Pons (tissue), 1 donor: ENCODE results near the gene MPZL1.

Experiments
- DNase-seq: peaks from one replicate; pipeline ENCODE4 v3.0.0-alpha.2; 2016; ENCODE audit warnings: low spot score

MPZL1 gene

DNA sequence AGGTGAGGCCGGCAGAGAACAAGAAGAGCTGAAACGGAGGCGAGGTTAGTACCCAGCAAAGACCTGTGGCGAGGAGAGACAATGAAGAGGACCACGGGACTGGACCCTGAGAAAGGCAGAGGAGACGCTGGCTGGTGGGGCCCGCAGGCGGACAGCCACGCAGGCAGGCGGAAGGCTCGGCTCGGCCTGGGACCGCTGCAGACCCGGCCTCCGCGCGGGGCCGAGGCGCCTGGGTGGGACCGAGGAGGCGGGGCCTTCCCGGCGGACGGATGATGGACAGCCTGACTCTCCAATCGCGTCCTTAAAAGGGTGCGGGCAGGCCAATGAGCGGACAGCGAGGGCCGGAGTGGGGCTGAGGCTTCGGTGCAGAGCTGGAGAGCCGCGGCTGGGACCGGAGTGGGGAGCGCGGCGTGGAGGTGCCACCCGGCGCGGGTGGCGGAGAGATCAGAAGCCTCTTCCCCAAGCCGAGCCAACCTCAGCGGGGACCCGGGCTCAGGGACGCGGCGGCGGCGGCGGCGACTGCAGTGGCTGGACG lies at the start of gene MPZL1:
TSS of gene MPZL1 (plus strand) at position 366 of the 535 bp plus-strand sequence. CDS start 170 bp downstream, outside the sequence.
- peak; percentile 92 for DNase-seq

DNA sequence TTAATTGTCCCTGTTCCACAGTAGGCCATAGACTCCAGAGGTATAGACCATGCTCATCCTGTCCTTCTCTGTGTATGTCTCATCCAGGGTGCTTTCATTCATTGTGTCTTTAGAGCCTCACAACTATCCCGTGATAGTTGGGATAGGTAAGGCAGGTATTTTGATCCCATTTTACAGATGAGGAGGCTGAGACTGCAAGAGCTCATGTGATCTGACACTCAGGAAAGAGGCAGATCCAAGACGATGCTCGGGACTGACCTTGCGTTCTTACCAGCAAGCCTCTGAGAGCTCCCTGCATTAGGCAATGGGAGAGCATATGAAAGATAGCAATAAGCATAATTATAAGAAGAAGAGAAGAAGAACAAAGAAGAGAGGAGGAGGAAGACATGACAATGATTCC lies 49.0 kb upstream of the MPZL1 start:
- DNase-seq, result no peak

DNA sequence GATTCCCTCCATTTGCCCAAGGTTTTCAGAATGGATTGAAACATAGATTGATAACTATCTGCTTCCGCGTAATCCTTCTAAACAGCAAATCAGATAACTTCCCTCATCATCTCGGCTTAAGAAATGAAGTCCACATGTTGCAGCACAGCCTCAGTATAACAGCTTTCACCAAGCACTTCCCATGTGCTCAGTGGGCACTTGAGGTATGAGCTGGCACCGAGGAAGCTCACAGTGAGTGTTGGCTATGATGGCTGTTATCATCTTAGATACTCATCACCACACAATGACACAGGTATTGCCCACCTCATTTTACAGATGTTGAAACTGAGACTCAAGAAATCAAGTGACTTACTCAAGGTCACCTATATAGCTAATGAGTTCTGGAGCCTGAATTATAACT lies 48.5 kb upstream of the MPZL1 start:
- DNase-seq, result no peak

DNA sequence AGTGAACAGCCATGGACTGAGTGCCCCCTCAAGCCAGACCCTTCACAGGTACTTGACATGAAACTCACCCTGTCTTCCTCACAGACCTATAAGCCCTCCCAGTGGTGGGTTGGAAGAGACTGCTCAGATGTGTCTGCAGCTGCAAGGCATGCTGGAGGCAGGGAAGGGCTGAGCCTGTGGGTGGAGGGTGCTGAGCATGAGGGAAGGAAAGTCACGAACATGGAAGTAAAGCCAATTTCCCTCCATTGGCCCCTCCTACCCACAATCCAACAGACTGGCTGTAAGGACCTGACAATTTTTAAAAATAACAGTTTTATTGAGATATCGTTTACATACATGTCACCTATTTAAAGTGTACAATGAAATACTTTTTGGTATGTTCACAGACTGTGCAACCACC lies 47.6 kb upstream of the MPZL1 start:
- DNase-seq, result no peak

DNA sequence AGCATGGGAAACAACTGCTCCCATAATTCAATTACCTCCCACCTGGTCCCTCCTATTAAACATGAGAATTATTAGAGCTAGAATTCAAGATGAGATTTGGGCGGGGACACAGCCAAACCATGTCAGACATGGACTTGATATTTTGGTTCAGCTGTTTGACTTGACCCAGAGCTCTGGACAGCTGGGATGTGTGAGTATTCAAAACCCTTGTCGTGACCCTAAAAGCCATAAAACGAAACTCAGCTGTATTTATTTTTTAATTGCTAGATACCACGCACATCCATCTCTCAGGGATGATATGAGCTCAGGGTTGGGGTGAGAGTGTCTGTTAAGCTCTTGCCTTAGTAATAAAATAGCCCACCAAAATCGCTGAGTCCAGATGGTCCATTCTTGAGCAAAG lies 46.3 kb upstream of the MPZL1 start:
- DNase-seq, result no peak

DNA sequence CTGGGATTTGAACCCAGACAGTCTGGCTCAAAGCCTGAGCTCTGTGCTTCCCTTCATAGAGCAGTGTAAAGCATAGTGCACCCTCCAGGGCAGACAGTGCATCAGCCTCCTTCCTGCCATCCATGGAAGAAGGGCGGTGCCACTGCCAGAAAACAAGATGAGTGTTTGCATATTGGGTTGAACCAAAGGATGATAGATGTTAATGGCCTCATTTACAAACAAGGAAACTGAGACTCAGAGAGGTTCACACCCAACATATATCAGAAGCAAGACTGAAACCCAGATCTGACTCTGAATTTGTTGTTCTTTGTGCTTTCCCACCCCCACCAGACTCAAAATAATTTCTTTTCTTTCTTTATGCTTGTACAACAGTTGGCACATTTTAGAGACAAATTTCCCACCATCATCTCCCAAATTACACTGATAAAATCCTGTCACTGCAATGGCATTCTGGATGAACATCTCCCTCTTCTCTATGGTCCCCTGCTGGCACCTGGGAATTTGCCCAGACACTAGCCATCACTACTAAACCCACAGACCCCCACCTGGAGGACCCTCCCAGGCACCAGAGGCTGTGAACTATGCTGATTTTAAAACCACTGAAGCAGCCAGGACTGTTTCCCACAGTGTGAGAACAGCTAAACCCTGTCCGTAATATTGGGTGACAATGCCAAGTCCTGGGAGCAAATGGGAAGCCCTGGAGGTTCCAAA lies 45.4 kb upstream of the MPZL1 start:
- DNase-seq, result no peak

DNA sequence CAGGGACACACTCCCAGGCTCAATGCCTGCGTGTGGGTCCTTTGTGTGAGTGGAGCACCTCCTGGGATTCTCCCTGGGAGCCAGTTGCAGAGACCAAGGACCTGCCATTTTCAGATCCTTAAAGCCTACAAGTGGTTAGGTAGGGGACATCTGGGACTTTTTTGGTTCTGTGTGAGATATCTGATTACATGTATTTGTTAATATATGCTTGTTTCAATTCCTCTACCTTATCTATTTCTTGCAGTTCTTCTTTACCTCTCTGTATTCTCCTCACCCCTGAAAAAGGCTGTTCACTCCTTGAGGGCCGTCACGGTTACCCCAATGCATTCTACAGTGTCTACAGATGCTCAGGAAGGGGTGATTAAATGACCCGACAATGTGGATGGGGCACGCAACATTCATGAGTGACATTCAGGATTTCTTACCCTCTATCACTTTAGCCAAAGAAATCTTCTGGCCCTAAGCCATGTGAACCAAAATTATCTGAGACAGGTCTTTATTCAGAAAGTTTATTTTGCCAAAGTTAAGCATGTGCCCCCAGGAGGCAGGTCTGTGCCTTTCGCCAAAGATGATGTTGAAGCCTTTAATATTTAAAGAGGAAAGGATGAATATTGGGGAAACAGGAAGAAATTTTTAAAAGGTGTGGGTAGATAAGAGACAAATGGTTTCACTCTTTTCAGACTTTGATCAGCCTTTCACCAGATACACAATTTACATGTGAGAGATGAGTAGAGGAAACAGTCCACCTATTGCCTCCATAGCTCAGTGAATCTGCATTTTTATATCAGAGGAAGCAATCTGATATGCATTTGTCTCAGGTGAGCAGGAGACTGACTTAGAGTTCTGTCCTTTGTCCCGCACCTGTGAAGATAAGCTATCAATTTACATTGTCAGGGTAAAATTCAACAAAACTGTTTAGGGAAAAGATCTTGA lies 44.6 kb upstream of the MPZL1 start:
- no peak for DNase-seq

DNA sequence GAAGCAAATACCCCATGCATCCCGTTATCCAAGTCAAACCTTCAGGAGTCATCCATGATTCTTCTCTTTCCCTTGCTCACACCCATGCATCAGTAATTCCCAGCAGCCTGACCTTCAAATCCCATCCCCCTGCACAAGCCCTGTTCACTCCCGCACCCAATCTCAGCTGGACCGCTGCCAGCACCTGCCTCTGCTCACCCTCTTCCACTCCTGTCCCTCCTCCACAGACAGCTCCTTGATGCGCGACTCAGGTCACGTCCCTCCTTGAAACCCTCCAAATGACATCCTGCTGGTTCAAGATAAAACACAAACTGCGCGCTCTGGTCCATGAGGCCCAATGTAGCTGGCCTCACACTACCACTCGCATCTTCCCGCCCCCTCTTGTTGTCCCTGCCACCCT lies 43.4 kb upstream of the MPZL1 start:
- DNase-seq, result no peak

DNA sequence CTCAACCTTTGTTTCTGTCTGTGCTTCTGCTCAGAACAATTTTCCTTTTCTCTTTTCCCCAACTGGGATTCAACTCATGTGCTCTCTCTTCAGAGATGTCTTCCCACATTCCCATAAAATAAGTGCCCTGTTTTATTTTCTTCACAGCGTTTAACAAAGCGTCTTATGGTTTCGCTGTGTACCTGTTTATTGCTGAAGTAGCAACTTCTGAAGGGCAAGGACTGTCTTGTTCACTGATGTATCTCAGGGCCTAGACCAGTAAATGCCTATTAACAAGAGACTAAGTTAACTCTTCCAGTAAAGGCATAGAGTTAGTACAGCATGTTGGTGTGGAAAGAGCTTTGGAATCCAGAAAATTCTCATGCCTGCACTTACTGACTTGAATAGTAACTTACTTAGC lies 42.9 kb upstream of the MPZL1 start:
- no peak for DNase-seq

DNA sequence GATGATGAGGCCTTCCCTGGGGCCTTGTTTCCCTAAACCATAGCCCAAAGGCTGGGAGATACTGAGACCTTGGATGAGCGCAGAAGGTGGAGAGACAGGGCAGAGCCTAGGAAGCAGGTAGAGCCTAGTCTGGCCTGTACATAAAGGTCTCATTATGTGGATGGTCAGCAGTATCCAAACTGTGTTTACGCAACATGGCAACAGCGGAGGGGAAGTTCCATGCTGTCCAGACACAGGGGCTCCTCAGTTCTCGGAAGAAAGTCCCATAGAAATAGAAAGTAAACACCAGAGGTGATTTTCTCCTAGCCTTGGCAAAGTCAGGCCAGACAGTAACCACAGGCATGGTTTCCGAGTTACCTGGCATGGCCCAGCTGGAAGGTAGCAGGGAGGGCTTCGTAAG lies 42.1 kb upstream of the MPZL1 start:
- peak; percentile 36 for DNase-seq

DNA sequence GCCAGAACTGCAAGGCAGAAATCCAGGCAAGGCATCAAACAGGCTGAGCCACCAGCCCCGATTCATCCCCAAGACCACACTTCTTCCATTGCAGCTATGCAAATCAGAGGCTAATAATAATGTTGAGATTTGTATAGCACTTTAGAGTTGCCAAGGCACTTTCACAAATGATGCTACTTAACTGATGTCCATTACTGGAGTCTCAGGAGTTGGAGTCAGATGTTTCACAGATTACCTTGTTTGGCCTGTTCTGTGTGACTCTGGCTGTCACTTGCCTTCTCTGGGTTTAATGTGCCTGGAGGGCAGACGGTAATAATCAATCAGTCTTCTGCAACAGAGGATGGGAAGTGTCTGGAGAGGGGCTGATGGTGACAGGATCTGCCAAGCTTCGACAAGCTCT lies 40.8 kb upstream of the MPZL1 start:
- DNase-seq, result no peak

DNA sequence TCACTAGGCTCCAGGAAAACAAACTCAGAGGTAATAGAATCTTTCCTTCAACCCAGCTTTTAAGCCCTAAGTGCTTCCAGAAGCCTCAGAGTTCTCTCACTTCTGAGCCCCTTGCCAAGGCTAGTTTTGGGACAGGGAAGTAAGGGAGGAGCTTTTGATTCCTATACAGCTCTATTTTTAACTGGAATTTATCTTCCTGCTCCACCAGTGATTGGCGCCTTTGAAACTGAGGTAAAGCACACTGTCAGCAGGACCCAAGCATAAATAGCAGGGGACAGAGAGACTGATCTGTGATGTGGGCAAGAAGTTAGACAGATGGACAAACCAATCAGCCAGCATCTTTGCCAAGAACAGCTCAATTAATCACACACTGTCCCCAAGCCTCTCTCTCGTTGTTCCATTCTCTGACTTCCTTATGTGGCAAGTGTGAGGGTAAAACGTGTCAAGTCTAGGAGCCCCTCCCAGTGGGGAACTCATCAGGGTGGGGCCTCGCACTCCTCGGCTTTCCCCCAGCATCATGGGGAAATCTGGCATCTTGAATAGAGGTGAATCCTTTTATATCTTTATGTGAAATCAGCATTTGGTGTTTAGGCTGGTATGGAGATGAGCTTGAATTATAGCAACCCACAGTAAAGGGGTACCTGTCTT lies 40.2 kb upstream of the MPZL1 start:
- no peak for DNase-seq

DNA sequence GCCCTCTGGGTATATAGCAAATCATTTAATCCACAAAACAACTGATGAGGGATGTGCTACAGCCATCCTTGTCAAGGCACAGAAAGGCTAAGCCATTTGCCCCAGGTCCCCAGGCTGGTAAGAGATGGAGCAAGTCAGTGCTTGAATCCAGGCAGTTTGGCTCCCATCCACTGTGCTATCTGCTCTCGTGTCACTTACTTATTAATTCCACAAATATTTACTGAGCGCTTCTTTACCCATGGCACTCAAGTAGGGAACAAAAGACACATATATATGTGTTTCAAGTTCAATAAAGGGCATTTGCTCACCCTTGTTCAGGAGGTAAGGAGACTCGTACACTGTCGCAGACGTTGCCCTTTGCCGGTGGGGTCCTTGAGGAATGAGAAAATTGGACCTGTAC lies 38.6 kb upstream of the MPZL1 start:
- no peak for DNase-seq

DNA sequence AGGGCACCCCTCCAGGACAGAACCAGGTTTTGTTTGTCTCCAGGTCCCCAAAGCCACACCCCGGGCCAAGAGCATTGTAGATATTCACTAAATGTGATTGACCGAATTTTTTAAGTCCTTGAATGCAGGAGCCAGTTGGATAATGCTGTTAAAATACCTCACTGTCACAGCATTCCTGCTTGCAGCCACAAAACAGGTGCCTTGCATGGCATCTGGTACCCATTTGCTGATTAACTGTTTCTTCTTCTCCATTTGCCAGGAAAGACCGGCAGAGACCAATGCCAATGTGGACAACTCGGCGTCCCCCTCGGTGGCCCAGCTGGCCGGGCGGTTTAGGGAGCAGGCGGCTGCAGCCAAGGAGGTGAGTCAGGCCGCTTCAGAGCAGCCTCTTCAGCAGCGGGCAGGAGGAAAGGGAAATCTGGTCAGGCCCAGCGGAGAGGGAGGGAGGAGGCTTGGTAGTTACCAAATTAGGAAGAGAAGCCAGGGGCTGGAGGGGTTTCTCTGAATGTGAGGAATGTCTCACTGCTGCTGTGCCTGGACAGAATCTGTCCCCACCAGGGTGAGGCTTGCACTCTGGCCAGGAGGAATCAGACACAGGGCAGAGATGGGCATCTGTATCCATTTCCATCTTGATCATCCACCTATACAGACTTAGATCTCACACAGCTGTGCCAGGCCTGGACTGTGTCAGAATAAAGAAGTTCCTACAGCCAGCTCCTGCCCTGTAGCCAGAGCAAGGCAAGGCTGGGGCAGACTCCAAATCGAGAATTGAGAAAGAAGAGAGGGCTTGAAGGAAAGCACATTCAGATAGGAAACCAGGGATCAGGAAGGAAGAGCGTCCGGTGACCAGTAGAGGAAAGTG lies 37.9 kb upstream of the MPZL1 start:
- DNase-seq, result no peak

DNA sequence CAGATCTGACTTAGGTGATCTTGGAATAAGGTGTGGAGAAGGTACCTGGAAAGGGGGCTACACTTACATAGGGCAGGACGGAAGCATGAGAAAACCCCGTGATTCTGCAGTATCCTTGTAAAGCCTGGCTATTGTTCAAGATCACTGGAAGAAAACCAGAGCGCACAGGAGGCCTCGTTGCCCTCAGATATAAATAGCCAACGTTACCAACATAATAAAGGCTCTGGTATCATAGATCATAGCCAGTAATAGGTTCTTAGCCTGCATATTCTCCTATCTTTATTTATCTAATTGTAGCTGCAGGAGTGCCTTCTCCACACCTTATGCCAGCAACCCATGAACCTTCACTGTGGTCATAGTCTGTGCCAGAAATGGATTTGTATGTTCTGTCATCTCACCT lies 35.9 kb upstream of the MPZL1 start:
- DNase-seq, result no peak

DNA sequence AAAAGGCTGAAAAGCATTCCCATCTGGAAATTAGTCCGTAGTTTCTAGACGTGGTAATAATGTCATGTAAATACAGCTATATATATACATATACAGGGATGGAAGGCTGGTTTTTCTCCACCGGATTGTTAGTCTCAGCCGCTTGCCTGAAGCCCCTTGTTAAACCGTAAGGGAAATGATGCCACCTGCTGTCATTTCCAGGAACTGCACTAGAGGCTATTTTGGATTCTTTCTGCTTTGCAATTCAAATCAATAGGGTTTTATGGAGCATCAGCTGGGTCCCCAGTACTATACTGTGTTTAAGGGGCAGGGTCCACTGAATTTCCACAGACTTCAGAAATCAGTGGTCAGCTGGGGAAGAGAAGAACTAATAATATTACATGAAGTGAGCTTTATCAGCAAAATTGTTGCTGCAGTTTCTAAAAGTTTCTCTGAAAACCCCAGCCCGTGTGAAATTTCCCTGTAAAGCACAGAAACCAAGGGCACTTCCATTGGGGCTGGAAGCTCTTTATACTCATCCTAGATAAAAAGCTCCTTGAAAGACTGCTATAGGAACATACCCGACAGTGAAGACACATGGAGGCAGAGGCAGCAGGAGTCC lies 33.8 kb upstream of the MPZL1 start:
- peak; percentile 88 for DNase-seq

DNA sequence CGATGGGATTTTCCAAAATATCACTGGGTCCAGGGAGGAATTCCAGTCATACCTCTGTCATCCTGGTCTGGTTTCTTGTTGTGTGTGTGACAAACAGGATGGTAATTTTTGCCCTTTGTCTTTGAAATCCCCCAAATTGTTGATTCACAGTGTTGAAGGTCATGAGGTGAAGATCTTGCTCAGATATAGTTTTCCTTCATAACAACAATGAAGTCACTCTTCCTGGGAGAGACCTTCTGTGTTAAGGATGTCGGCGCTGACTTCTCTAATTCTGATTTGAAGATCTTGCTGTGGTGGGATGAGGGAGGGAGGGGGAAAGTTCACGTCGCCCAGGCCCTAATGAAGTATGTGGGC lies 32.2 kb upstream of the MPZL1 start:
- DNase-seq, result no peak

DNA sequence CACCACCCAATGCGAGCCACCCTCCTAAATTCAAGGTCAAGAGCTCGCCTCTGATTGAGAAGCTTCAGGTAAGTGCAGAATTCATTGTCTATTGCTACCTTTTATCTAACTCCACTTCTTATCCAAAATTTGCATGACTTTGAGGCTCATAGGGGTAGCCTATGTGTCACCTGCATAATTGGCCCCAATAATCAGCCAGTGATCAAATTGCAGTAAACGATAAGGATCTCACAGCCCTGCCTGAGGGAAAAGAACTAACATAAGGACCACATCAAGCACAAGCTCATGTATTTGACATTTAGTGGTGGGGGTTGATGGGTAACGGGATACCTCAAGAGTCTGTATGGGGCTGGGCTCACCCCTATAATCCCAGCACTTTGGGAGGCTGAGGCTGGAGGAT lies 31.7 kb upstream of the MPZL1 start:
- DNase-seq, result no peak

DNA sequence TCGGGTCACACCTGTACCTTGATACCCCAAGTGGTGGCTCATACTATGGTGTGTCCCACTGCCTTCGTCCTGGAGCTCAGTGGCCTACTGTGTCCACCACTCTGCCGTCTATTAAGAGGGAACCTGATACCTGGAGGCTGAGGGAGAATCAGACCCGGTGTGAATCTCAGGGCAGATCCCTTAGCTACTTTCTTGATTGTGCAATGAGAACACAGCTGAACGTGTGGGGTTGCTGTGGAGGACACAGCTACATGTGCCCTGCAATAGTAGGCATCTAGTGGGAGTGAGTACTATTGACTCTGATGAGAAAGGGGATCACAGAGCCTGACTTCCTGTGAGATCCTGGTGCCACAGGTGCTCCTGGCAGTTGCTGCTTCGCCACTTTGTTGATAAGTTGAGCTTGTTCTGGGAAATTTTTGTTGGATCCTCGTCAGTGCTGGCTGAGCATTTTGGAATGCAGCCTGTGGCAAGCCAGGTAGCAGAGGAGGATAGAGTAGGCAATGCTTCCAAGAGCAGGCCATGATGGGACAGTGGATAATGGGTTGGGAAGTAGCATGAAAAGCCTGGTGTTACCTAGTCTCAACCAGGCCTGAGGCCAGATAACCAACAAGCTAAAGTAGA lies 28.2 kb upstream of the MPZL1 start:
- no peak for DNase-seq

DNA sequence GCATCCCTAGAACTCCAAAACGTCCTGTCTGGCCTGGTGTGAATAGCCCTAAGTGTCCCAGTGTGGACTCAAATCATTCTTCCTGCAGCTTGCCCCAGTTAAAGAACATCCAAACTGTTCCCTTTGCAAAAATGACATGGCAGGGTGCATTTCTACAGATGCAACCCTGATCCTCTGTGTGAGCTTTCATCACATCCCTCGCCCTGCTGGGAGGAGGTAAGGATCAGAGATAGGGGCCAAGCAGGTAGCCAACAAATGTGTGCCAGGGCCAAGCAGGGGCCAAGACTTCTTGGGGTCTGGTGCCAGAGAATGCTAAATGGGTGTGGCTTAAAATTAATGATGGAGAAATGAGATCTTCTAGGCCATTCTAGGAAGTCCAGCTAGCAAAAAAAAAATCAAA lies 27.1 kb upstream of the MPZL1 start:
- no peak for DNase-seq

DNA sequence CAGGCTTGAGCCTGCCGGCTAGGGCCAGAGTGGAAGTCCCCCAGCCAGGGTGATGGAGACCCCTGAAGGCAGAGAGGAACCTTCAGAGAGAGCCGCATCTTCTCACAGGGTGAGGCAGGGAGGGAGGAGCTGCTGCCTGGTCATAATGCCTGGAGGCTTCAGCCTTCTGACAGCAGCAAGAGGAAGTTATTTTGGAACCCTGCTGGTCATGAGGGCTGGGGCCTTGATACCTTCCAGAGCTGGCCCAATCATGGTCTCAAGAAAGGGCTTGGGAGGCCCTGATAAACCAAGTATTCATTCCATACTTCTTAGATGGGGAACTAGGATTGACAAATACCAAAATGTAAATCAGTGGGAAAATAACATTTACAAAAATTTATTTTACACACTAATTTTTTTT lies 26.6 kb upstream of the MPZL1 start:
- DNase-seq, result no peak
